Measurements from ENCODE around the gene SMIM3. TPM values are rescaled to one million over a fixed set of nuclear protein-coding genes. Genes with fewer than 3 reads are reported as not detected.

Gene SMIM3
- total and polyA plus RNA-seq, 12 donors: 7.1 to 41.5 (median 14.0) TPM

GRCh38 chr5:150750469-150750868, 28.1 kb upstream of the SMIM3 start:
- DNase-seq (no peak), ATAC-seq (no peak)
- TF ChIP-seq, protein P1, sequence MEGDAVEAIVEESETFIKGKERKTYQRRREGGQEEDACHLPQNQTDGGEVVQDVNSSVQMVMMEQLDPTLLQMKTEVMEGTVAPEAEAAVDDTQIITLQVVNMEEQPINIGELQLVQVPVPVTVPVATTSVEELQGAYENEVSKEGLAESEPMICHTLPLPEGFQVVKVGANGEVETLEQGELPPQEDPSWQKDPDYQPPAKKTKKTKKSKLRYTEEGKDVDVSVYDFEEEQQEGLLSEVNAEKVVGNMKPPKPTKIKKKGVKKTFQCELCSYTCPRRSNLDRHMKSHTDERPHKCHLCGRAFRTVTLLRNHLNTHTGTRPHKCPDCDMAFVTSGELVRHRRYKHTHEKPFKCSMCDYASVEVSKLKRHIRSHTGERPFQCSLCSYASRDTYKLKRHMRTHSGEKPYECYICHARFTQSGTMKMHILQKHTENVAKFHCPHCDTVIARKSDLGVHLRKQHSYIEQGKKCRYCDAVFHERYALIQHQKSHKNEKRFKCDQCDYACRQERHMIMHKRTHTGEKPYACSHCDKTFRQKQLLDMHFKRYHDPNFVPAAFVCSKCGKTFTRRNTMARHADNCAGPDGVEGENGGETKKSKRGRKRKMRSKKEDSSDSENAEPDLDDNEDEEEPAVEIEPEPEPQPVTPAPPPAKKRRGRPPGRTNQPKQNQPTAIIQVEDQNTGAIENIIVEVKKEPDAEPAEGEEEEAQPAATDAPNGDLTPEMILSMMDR (IDR thresholded peaks at IDR 0.05): no peak
- H3K27ac ChIP-seq: peak overlapping the region in 1 of 10 donors; percentile 2
- no peak overlapping the region for H3K4me3 ChIP-seq
- no peaks in the 10 kb centered on the region for H3K9me3 ChIP-seq
- H3K27me3 ChIP-seq: no peaks in the 10 kb centered on the region
- intact Hi-C loops (cut with DNase I): no loop called here
- 72 to 75% methylated on average over 2 of the region's 2 CpGs for WGBS, 2 donors
- peaks cover 0 to 70% (median 37%) of the 10 kb centered on the region in 9 donors for H3K36me3 ChIP-seq
- peaks cover 0 to 44% (median 28%) of the 10 kb centered on the region in 9 donors for H3K4me1 ChIP-seq

- ATAC-seq: no peak
- H3K27ac ChIP-seq: peak overlapping the region in 1 of 10 donors; percentile 9
- no peaks in the 10 kb centered on the region for H3K9me3 ChIP-seq
- intact Hi-C loops (cut with DNase I): no loop called here
- H3K36me3 ChIP-seq: peaks cover 0 to 79% (median 43%) of the 10 kb centered on the region in 9 donors
- TF ChIP-seq, protein P1 (IDR thresholded peaks at IDR 0.05): no peak
- H3K4me3 ChIP-seq: no peak overlapping the region
- H3K27me3 ChIP-seq: no peaks in the 10 kb centered on the region
- H3K4me1 ChIP-seq: peaks cover 0 to 52% (median 28%) of the 10 kb centered on the region in 9 donors
- no peak for DNase-seq
- WGBS, 2 donors: 51 to 55% methylated on average over 3 of the region's 3 CpGs
These were observed 27.3 kb upstream of the SMIM3 start for GRCh38 chr5:150751096-150751891.

GRCh38 chr5:150753463-150753862, 25.1 kb upstream of the SMIM3 start:
- TF ChIP-seq, protein P1 (IDR thresholded peaks at IDR 0.05): no peak
- Histone ChIP-seq H3K27me3 (no peaks in the 10 kb centered on the region), H3K4me1 (peaks cover 4 to 70% (median 45%) of the 10 kb centered on the region in 9 donors), H3K4me3 (no peak overlapping the region), H3K9me3 (no peaks in the 10 kb centered on the region), H3K36me3 (peaks cover 0 to 84% (median 43%) of the 10 kb centered on the region in 9 donors), H3K27ac (no peak overlapping the region)
- no peak for ATAC-seq
- DNase-seq: no peak
- intact Hi-C loops (cut with DNase I): no loop called here
- WGBS, 2 donors: 92% methylated on average over 5 of the region's 5 CpGs

DNA sequence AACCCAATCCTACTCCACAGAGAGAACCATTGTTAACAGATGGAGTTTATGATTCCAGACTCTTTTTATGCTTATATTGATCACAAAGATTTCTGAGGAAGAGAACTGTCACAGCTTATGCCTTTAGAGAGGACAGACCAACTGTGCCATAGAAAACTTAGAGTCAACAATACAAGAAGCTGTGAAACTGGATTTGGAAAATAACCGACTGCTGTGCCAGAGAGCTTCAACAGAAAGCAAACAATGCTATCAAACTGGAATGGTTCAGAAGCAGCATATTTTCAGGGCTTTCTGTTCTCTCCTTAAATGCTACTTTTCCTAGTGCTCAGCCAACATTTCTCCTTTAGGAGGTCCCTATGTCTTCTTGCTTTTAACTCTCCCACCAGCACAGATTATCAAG, 24.7 kb upstream of the SMIM3 start:
- intact Hi-C loops (cut with DNase I): no loop called here
- ATAC-seq: no peak
- peaks cover 4 to 70% (median 45%) of the 10 kb centered on the region in 9 donors for H3K4me1 ChIP-seq
- TF ChIP-seq, protein P1 (IDR thresholded peaks at IDR 0.05): no peak
- H3K36me3 ChIP-seq: peaks cover 0 to 80% (median 43%) of the 10 kb centered on the region in 9 donors
- DNase-seq: no peak
- H3K4me3 ChIP-seq: no peak overlapping the region
- H3K27ac ChIP-seq: no peak overlapping the region
- H3K9me3 ChIP-seq: no peaks in the 10 kb centered on the region
- no peaks in the 10 kb centered on the region for H3K27me3 ChIP-seq
- 86 to 93% methylated on average over 1 of the region's 1 CpG for WGBS, 2 donors

All from heart right ventricle (tissue), 16 donors.